ENCODE measurements around the gene PIP. TPM values are rescaled to one million over a fixed set of nuclear protein-coding genes. Genes with fewer than 3 reads are reported as not detected.

PIP gene
- total RNA-seq: not detected in 2 replicates

GRCh38 chr7:143131781-143132180 is at the start of gene PIP:
Gene PIP, plus strand, starts transcription at chr7:143132077. Its CDS starts 40 bp downstream, at chr7:143132117.

GRCh38 chr7:143183024-143183423 is 51.1 kb downstream of the PIP start, which contains the start of gene TAS2R39:
Gene TAS2R39, plus strand, starts transcription at chr7:143183419. Its CDS starts 0 bp downstream, at chr7:143183419.

Other genes with a start within 250 kb of the PIP start
- gene TRPV6, start 246.3 kb upstream of the PIP start, total RNA-seq: not detected in 2 replicates
- gene TRPV5, start 198.3 kb upstream of the PIP start, total RNA-seq: not detected in 2 replicates
- gene LLCFC1, start 192.6 kb upstream of the PIP start, total RNA-seq: not detected in 2 replicates
- not detected in 2 replicates for gene KEL, start 169.7 kb upstream of the PIP start, total RNA-seq
- gene OR9A2, start 104.9 kb upstream of the PIP start, total RNA-seq: not detected in 2 replicates
- not detected in 2 replicates for gene OR6V1, start 79.7 kb upstream of the PIP start, total RNA-seq
- gene TAS2R39, start 51.3 kb downstream of the PIP start, total RNA-seq: not detected in 2 replicates
- not detected in 2 replicates for gene TAS2R40, start 90.0 kb downstream of the PIP start, total RNA-seq
- 66.9 and 81.5 TPM in 2 replicates for gene GSTK1, start 131.4 kb downstream of the PIP start, total RNA-seq
- gene TMEM139, start 152.9 kb downstream of the PIP start, total RNA-seq: not detected in 2 replicates
- 13.7 and 17.4 TPM in 2 replicates for gene CASP2, start 156.3 kb downstream of the PIP start, total RNA-seq
- not detected in 2 replicates for gene CLCN1, start 184.0 kb downstream of the PIP start, total RNA-seq
- 0.09 and 0.11 TPM in 2 replicates for gene FAM131B, start 230.6 kb downstream of the PIP start, total RNA-seq
- gene ZYX, start 249.3 kb downstream of the PIP start, total RNA-seq: 10.4 and 11.5 TPM in 2 replicates